ENCODE measurements around the gene MAP3K20.
"Not testable (repeated sequence)": the region's sequence is repeated elsewhere in the genome, so short reads cannot be mapped to it uniquely, and the experiment has no call there.

- TF ChIP-seq CTCF (conservative IDR thresholded peaks at IDR 0.05; ENCODE audit: low read depth, low read length); EZH2 (IDR thresholded peaks at IDR 0.05; ENCODE audit: borderline replicate concordance, low read depth, low read length, poor library complexity, severe bottlenecking): not testable (repeated sequence)
Observed at GRCh38 chr2:173262356-173262755, 186.7 kb downstream of the MAP3K20 start.

Measured in A673 (cell line).